ENCODE data around the gene HCRTR2. TPM values are rescaled to one million over a fixed set of nuclear protein-coding genes. Genes with fewer than 3 reads are reported as not detected.
A peak's percentile ranks its signal among the peaks of the same experiment; 100 is the strongest.

The HCRTR2 gene
- total and polyA plus RNA-seq, 2 of the 8 experiments (the other 6 are each of a cell fraction or from before 2014, with no cell fraction given) = 0.19 to 0.23 TPM

GRCh38 chr6:55260181-55260580, 85.9 kb downstream of the HCRTR2 start:
- no peak overlapping the region for H2BK12ac ChIP-seq (ENCODE audit: low read depth, low read length)
- H3K4ac ChIP-seq (replicated peaks; ENCODE audit: insufficient read length, low read depth, low read length) = no peak overlapping the region
- no peak overlapping the region for H3K4me3 ChIP-seq (ENCODE audit: extremely low read depth in 1 of 4, insufficient read depth in 2 of 4, low read depth in 3 of 4, low read length in 4 of 4)
- 0 out of 2 replicates have a peak overlapping the region, but pooled peaks have one; percentile 24 for H2AFZ ChIP-seq (ENCODE audit: low read length)
- no peak overlapping the region for H2BK5ac ChIP-seq (ENCODE audit: low read depth, low read length)
- no peaks in the 10 kb centered on the region for H3K36me3 ChIP-seq (ENCODE audit: control insufficient read depth in 2 of 4, insufficient read depth in 4 of 4, low read length in 3 of 4)
- FAIRE-seq (no peak), DNase-seq (ENCODE audit: low read depth in 1 of 2, low spot score in 2 of 2) (no peak)
- no peak overlapping the region for H2BK120ac ChIP-seq (replicated peaks; ENCODE audit: low read depth, low read length)
- 92% methylated on average over 2 of the region's 2 CpGs; no CpG with 5 or more reads in 1 of the 2 experiments for WGBS, 2 experiments (ENCODE audit: extremely low coverage in 1 of 2, insufficient coverage in 1 of 2, insufficient read length in 1 of 2, insufficient replicate concordance in 2 of 2, low coverage in 1 of 2, low lambda C conversion rate in 2 of 2, missing lambda C conversion rate in 1 of 2)
- H2BK15ac ChIP-seq (ENCODE audit: low read length) = no peak overlapping the region
- no peak overlapping the region for H4K91ac ChIP-seq (replicated peaks; ENCODE audit: insufficient read length, low read length)
- no peak overlapping the region for H2BK20ac ChIP-seq (ENCODE audit: low read length)
- H3K4me2 ChIP-seq (ENCODE audit: insufficient read depth in 1 of 2, low read depth in 2 of 2, low read length in 2 of 2) = no peak overlapping the region
- no peaks in the 10 kb centered on the region for H3K27me3 ChIP-seq (replicated peaks in 1 of 4; ENCODE audit: control insufficient read depth in 3 of 4, extremely low read depth in 1 of 4, insufficient read depth in 3 of 4, low read length in 3 of 4)
- no peaks in the 10 kb centered on the region for H4K20me1 ChIP-seq (replicated peaks in 1 of 2; ENCODE audit: control insufficient read depth in 1 of 2, insufficient read depth in 2 of 2, low read length in 2 of 2)
- TF ChIP-seq POU5F1 (IDR thresholded peaks at IDR 0.05; ENCODE audit: low read depth, low read length) (no peak), EZH2 (IDR thresholded peaks at IDR 0.05; ENCODE audit: low read depth, low read length, severe bottlenecking) (no peak), NRF1 (IDR thresholded peaks at IDR 0.05; ENCODE audit: low read depth, low read length) (no peak)
- no peak overlapping the region for H3K9ac ChIP-seq (replicated peaks in 1 of 4; ENCODE audit: extremely low read depth in 1 of 4, low read depth in 3 of 4, low read length in 3 of 4)
- ChIA-PET POLR2A (ENCODE audit: partially characterized antibody) (no interaction called here), CTCF (ENCODE audit: partially characterized antibody) (interaction anchor here (1.3 kb wide), 1 partner anchor 33 kb away, joined by 5 read pairs; no protein-coding TSS in a partner anchor)
- no peaks in the 10 kb centered on the region for H3K79me2 ChIP-seq (ENCODE audit: control insufficient read depth in 1 of 2, insufficient read depth in 2 of 2, low read length in 2 of 2)
- H4K8ac ChIP-seq (ENCODE audit: extremely low read depth, insufficient read depth, low read length) = no peak overlapping the region
- H4K5ac ChIP-seq (ENCODE audit: insufficient read length, low read depth, low read length) = no peak overlapping the region
- H3K23me2 ChIP-seq (ENCODE audit: low read depth, low read length) = no peaks in the 10 kb centered on the region
- no peaks in the 10 kb centered on the region for H3K79me1 ChIP-seq (ENCODE audit: low read depth, low read length)
- H3K27ac ChIP-seq (ENCODE audit: low read depth, low read length) = no peak overlapping the region
- H3K9me3 ChIP-seq (ENCODE audit: insufficient read depth in 2 of 2, low read depth in 1 of 2, low read length in 1 of 2) = no peaks in the 10 kb centered on the region
- no peak overlapping the region for H3K23ac ChIP-seq (ENCODE audit: insufficient read length)
- no peak overlapping the region for H2AK5ac ChIP-seq (ENCODE audit: low read depth, low read length)
- no peak overlapping the region for H3K18ac ChIP-seq (ENCODE audit: extremely low read depth, low read length)
- H3K4me1 ChIP-seq (replicated peaks in 1 of 4; ENCODE audit: control insufficient read depth in 3 of 4, insufficient read depth in 4 of 4, low read length in 3 of 4) = no peaks in the 10 kb centered on the region
- no peak overlapping the region for H3K56ac ChIP-seq (replicated peaks; ENCODE audit: insufficient read length, low read depth, low read length)
- H3K14ac ChIP-seq (ENCODE audit: insufficient read length) = no peak overlapping the region

Data from H1 (cell line).